ENCODE measurements around the gene MROH2A.

DNA sequence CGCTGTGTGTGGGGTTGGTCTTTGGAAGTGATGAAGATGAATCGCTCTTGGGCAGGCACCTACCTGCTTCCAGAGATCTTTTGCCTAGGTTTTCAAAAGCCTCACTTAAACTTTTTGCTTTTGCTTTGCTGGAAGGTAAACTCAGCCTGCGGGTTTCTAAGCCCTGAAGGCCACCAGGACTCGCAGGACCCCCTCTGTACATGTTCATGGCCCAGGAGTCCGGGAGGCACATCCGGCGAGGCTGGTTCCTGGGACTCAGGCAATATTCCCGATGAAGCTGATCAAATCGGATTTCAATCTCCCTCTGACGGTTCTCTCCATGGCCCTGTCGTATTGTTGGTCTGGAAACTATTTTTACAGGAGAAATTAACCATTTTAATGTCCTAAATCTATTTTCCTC is 63.1 kb downstream of the MROH2A start:
- TF ChIP-seq GATA2 (IDR thresholded peaks at IDR 0.05; ENCODE audit: low read depth, low read length) (no peak), GATA3 (IDR thresholded peaks at IDR 0.05; ENCODE audit: low read depth, low read length) (no peak)
